GM15510 (cell line): ENCODE measurements around the gene S100A12.

ENCODE experiments used
- POLR2A ChIP-seq: IDR thresholded peaks from 3 replicates; pipeline ENCODE4 v1.6.1; 2011; ENCODE audit warnings: borderline replicate concordance; ENCODE audit not compliant: insufficient read length; ENCODE audit errors: extremely low read depth

S100A12 gene

GRCh38 chr1:153339802-153340201 lies 35.6 kb downstream of the S100A12 start:
- TF ChIP-seq POLR2A, result no peak

GRCh38 chr1:153337980-153338853 lies 37.2 kb downstream of the S100A12 start:
- no peak for TF ChIP-seq POLR2A

- no peak for TF ChIP-seq POLR2A
Measured at GRCh38 chr1:153336650-153337049, 38.8 kb downstream of the S100A12 start.

- no peak for TF ChIP-seq POLR2A
Measured at GRCh38 chr1:153333902-153334301, 41.5 kb downstream of the S100A12 start.

- no peak for TF ChIP-seq POLR2A
Measured at GRCh38 chr1:153324912-153325311, 50.5 kb downstream of the S100A12 start.
